Measurements from ENCODE around the gene CCL2. TPM values are rescaled to one million over a fixed set of nuclear protein-coding genes. Genes with fewer than 3 reads are reported as not detected.

Gene CCL2
- total RNA-seq, 1 experiment from 2014 or later: not detected

- Histone ChIP-seq H3K27ac (ENCODE audit: low read depth, low read length) (no peak overlapping the region), H3K27me3 (ENCODE audit: insufficient read depth, low read length) (no peaks in the 10 kb centered on the region), H3K4me3 (replicated peaks in 1 of 2; ENCODE audit: low read depth in 1 of 2, low read length in 2 of 2) (no peak overlapping the region), H3K9me2 (ENCODE audit: insufficient read depth) (no peaks in the 10 kb centered on the region), H3K4me2 (ENCODE audit: low read length) (no peak overlapping the region), H4K20me1 (ENCODE audit: insufficient read depth) (no peaks in the 10 kb centered on the region), H3K4me1 (ENCODE audit: control insufficient read depth in 1 of 2, insufficient read depth in 2 of 2, low read length in 2 of 2) (no peaks in the 10 kb centered on the region), H3K36me3 (ENCODE audit: control insufficient read depth in 1 of 2, insufficient read depth in 2 of 2, low read length in 2 of 2) (no peaks in the 10 kb centered on the region), H3K9me3 (ENCODE audit: control insufficient read depth in 1 of 2, insufficient read depth in 1 of 2, low read depth in 1 of 2, low read length in 2 of 2) (no peaks in the 10 kb centered on the region), H3K9ac (ENCODE audit: low read length) (no peak overlapping the region), H2AFZ (ENCODE audit: low read depth, low read length, poor library complexity, severe bottlenecking) (no peak overlapping the region), H3K79me2 (ENCODE audit: insufficient read depth, low read length) (no peaks in the 10 kb centered on the region)
- no peak for DNase-seq (ENCODE audit: low read depth, low spot score)
- intact Hi-C loops (cut with micrococcal nuclease): no loop called here
- CTCF ChIA-PET: no interaction called here
- TF ChIP-seq REST (IDR thresholded peaks at IDR 0.05; ENCODE audit: low read depth): no peak
- no peak for TF ChIP-seq EZH2 (IDR thresholded peaks at IDR 0.05)
- TF ChIP-seq SRF (IDR thresholded peaks at IDR 0.05; ENCODE audit: low read depth): no peak
- no peak for TF ChIP-seq MAX (IDR thresholded peaks at IDR 0.05)
- TF ChIP-seq CBX3 (IDR thresholded peaks at IDR 0.05; ENCODE audit: low read depth): no peak
- no peak for TF ChIP-seq SIN3A (IDR thresholded peaks at IDR 0.05; ENCODE audit: low read depth)
- no peak for TF ChIP-seq ZFX (IDR thresholded peaks at IDR 0.05)
- no peak for TF ChIP-seq TCF7L2 (IDR thresholded peaks at IDR 0.05; ENCODE audit: borderline replicate concordance, extremely low read depth, insufficient read depth, insufficient read length)
- TF ChIP-seq EGR1 (IDR thresholded peaks at IDR 0.05; ENCODE audit: low read depth): no peak
- no peak for TF ChIP-seq ZBTB33 (IDR thresholded peaks at IDR 0.05; ENCODE audit: extremely low read depth, insufficient replicate concordance, low read length)
- TF ChIP-seq EZH2phosphoT487 (IDR thresholded peaks at IDR 0.05; ENCODE audit: borderline replicate concordance): no peak
- no peak for TF ChIP-seq ELF1 (IDR thresholded peaks at IDR 0.05; ENCODE audit: borderline replicate concordance, low read depth)
- TF ChIP-seq CTCF (IDR thresholded peaks at IDR 0.05 in 2 of 3, conservative IDR thresholded peaks at IDR 0.05 in 1 of 3; ENCODE audit: borderline replicate concordance in 1 of 3, insufficient read depth in 1 of 3, low read depth in 2 of 3, low read length in 2 of 3): no peak
- TF ChIP-seq YY1 (IDR thresholded peaks at IDR 0.05; ENCODE audit: extremely low read depth, insufficient replicate concordance, low read depth, low read length): no peak
- TF ChIP-seq POLR2A (IDR thresholded peaks at IDR 0.05; ENCODE audit: borderline replicate concordance, extremely low read depth, insufficient read depth, insufficient read length): no peak
- no peak for TF ChIP-seq ATF3 (IDR thresholded peaks at IDR 0.05)
- TF ChIP-seq POLR2AphosphoS5 (IDR thresholded peaks at IDR 0.05; ENCODE audit: low read depth, low read length): no peak
- TF ChIP-seq FOSL1 (IDR thresholded peaks at IDR 0.05; ENCODE audit: low read depth): no peak
- TF ChIP-seq SP1 (IDR thresholded peaks at IDR 0.05; ENCODE audit: low read depth): no peak
- no peak for TF ChIP-seq ZNF274 (IDR thresholded peaks at IDR 0.05; ENCODE audit: low read depth, low read length)
- POLR2A ChIA-PET: no interaction called here
- RAD21 ChIA-PET (ENCODE audit: low non-redundant PET in 1 of 2, low total read pairs in 2 of 2, uncharacterized antibody in 2 of 2, unreplicated experiment in 2 of 2): no interaction called here
- ATAC-seq: no peak
- no TSS peak for BruUV-seq (replicated peaks)
These were observed 47.6 kb downstream of the CCL2 start for GRCh38 chr17:34302636-34303035.

Measured in HCT116 (cell line).